Measurements from ENCODE around the gene CHCHD2. TPM values are rescaled to one million over a fixed set of nuclear protein-coding genes. Genes with fewer than 3 reads are reported as not detected.
A peak's percentile ranks its signal among the peaks of the same experiment; 100 is the strongest.

The CHCHD2 gene
- total and polyA plus RNA-seq, 9 of the 15 experiments (the other 6 are each of a cell fraction or from before 2014, with no cell fraction given) = 145 to 1,044 (median 648) TPM

DNA sequence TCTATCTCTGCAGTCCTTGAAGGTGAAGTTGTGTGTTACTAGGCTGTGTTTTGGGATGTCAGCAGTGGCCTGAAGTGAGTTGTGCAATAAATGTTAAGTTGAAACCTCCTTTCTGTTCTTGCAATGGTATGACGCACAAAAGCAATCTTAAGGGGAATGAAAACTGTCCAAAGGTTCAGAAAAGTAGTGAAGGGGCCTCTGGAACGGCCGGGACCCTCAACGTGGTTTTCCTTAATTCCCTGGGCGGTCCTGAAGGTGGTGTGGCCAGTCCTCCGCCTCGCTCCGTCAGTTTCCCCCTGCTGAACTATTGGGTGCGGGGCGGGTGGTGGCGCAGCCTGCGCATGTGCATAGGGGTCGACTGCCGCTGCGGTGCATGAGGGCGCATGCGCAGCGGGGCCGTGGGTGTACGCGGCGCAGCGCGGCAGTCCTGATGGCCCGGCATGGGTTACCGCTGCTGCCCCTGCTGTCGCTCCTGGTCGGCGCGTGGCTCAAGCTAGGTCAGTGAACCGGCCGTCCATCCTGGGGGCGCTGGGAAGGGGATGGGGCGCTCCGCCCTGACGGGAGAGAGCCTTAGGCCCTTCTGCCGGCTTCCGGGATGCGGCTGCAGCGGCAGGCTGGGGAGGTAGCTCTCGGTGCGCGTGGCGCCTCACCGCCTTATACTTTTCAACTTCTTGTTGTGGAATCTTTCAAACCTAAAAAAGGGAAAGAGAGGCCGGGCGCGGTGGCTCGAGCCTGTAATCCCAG is 42.2 kb downstream of the CHCHD2 start, which contains the start of gene SUMF2 (continued):
- TF ChIP-seq, protein P1, sequence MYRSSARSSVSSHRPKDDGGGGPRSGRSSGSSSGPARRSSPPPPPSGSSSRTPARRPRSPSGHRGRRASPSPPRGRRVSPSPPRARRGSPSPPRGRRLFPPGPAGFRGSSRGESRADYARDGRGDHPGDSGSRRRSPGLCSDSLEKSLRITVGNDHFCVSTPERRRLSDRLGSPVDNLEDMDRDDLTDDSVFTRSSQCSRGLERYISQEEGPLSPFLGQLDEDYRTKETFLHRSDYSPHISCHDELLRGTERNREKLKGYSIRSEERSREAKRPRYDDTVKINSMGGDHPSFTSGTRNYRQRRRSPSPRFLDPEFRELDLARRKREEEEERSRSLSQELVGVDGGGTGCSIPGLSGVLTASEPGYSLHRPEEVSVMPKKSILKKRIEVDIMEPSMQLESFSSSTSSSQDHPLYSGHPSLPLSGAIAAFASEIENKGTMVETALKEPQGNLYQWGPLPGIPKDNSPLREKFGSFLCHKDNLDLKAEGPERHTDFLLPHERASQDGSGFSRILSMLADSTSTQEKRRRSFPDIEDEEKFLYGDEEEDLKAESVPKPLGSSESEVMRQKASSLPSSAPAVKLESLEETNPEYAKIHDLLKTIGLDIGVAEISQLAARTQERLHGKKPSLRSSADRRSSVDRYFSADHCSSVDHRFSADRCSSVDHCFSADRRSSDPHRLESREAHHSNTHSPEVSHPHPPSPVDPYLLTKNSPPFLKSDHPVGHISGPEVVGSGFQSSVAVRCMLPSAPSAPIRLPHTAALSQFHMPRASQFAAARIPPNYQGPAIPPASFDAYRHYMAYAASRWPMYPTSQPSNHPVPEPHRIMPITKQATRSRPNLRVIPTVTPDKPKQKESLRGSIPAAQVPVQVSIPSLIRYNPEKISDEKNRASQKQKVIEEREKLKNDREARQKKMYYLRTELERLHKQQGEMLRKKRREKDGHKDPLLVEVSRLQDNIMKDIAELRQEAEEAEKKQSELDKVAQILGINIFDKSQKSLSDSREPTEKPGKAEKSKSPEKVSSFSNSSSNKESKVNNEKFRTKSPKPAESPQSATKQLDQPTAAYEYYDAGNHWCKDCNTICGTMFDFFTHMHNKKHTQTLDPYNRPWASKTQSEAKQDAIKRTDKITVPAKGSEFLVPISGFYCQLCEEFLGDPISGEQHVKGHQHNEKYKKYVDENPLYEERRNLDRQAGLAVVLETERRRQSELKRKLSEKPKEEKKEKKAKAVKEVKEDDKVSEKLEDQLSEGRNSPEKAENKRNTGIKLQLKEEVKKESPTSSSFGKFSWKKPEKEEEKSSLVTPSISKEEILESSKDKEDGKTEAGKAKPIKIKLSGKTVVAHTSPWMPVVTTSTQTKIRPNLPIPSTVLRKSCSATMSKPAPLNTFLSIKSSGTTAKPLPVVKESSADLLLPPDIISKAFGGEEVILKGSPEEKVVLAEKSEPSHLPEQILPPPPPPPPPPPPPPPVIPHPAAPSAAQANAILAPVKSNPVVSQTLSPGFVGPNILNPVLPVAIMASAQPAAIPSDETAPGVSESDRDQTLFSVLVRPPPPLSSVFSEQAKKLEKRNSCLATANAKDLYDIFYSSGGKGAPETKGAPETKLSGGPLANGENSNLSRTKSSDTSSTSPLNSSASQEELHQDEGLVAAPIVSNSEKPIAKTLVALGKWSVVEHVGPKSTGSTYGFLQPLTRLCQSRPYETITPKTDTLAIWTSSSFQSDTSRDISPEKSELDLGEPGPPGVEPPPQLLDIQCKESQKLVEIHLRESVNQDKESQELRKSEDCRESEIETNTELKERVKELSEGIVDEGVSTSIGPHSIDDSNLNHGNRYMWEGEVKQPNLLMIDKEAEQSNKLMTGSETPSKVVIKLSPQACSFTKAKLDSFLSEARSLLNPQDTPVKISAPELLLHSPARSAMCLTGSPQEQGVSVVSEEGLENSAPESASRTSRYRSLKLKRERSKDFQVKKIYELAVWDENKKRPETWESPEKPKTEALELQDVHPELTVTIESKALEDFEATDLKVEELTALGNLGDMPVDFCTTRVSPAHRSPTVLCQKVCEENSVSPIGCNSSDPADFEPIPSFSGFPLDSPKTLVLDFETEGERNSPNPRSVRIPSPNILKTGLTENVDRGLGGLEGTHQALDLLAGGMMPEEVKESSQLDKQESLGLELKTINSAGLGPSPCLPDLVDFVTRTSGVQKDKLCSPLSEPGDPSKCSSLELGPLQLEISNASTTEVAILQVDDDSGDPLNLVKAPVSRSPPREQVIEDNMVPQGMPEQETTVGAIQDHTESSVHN (IDR thresholded peaks at IDR 0.05; ENCODE audit: borderline replicate concordance in 1 of 2, low read depth in 1 of 2) = no peak
- TF ChIP-seq ATF4 (CRISPR knock-in tag; IDR thresholded peaks at IDR 0.05) (no peak), ZNF140 (CRISPR knock-in tag; IDR thresholded peaks at IDR 0.05) (no peak), SMC3 (conservative IDR thresholded peaks at IDR 0.05; ENCODE audit: insufficient read depth, low read depth, low read length) (no peak), KAT2B (IDR thresholded peaks at IDR 0.05; ENCODE audit: low read depth, low read length) (no peak), TOE1 (IDR thresholded peaks at IDR 0.05; ENCODE audit: borderline replicate concordance) (no peak; the same call in 1 of the 2 replicates), TOE1 (CRISPR knock-in tag; IDR thresholded peaks at IDR 0.05; ENCODE audit: borderline replicate concordance, low read depth) (peak; percentile 67; the same call in 1 of the 2 replicates), TFAP4 (CRISPR knock-in tag; IDR thresholded peaks at IDR 0.05; ENCODE audit: borderline replicate concordance) (peak; percentile 78; the same call in 1 of the 2 replicates), SIX5 (IDR thresholded peaks at IDR 0.05; ENCODE audit: borderline replicate concordance in 1 of 2, insufficient read depth in 1 of 2, low read depth in 1 of 2, low read length in 2 of 2) (no peak)
- TF ChIP-seq, protein P2, sequence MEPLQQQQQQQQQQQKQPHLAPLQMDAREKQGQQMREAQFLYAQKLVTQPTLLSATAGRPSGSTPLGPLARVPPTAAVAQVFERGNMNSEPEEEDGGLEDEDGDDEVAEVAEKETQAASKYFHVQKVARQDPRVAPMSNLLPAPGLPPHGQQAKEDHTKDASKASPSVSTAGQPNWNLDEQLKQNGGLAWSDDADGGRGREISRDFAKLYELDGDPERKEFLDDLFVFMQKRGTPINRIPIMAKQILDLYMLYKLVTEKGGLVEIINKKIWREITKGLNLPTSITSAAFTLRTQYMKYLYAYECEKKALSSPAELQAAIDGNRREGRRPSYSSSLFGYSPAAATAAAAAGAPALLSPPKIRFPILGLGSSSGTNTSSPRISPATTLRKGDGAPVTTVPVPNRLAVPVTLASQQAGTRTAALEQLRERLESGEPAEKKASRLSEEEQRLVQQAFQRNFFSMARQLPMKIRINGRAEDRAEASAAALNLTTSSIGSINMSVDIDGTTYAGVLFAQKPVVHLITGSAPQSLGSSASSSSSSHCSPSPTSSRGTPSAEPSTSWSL (CRISPR knock-in tag; IDR thresholded peaks at IDR 0.05; ENCODE audit: borderline replicate concordance) = no peak; the same call in 1 of the 2 replicates
- TF ChIP-seq, protein P3, sequence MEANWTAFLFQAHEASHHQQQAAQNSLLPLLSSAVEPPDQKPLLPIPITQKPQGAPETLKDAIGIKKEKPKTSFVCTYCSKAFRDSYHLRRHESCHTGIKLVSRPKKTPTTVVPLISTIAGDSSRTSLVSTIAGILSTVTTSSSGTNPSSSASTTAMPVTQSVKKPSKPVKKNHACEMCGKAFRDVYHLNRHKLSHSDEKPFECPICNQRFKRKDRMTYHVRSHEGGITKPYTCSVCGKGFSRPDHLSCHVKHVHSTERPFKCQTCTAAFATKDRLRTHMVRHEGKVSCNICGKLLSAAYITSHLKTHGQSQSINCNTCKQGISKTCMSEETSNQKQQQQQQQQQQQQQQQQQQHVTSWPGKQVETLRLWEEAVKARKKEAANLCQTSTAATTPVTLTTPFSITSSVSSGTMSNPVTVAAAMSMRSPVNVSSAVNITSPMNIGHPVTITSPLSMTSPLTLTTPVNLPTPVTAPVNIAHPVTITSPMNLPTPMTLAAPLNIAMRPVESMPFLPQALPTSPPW (CRISPR knock-in tag; IDR thresholded peaks at IDR 0.05) = peak; percentile 35; the same call in 1 of the 2 replicates

Measured in K562 (cell line).